Keratinocyte (primary cell): ENCODE results near the gene TTC28.

Experiments used
- EZH2 ChIP-seq: IDR thresholded peaks from one replicate; pipeline ENCODE4 v1.6.1; 2012; ENCODE audit warnings: inconsistent platforms, mild to moderate bottlenecking, low read length, moderate library complexity
- TF ChIP-seq, protein P1 (sequence below), 3 experiments: IDR thresholded peaks in 1 of 3; conservative IDR thresholded peaks in 1 of 3; optimal IDR thresholded peaks in 1 of 3; 2 replicates in 2 of 3; 3 replicates in 1 of 3; pipeline versions ENCODE3 to v1.5.1; 2011; ENCODE audit warnings: low read length in 3 of 3, mild to moderate bottlenecking in 3 of 3, moderate library complexity in 2 of 3, control low read depth in 1 of 3, inconsistent platforms in 1 of 3; ENCODE audit not compliant: insufficient read depth in 2 of 3; ENCODE audit errors: extremely low read depth in 1 of 3

DNA sequence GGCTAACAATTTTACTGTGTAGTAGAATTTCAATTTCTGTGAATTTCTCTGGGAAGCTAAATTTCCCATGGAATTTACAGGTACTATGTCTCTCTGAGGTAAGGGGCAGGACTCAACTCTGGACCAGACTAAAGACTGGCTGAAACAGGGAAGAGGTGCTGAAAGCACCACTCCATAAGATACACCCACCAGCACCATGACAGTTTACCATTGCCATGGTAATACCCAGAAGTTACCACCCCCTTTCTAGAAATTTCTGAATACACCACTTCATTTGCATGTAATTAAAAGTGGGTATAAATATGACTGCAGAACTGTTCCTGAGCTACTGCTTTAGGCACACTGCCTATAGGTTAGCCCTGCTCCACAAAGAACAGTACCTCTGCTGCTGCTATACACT lies 274.1 kb downstream of the TTC28 start:
- no peak for TF ChIP-seq EZH2
- TF ChIP-seq, protein P1, sequence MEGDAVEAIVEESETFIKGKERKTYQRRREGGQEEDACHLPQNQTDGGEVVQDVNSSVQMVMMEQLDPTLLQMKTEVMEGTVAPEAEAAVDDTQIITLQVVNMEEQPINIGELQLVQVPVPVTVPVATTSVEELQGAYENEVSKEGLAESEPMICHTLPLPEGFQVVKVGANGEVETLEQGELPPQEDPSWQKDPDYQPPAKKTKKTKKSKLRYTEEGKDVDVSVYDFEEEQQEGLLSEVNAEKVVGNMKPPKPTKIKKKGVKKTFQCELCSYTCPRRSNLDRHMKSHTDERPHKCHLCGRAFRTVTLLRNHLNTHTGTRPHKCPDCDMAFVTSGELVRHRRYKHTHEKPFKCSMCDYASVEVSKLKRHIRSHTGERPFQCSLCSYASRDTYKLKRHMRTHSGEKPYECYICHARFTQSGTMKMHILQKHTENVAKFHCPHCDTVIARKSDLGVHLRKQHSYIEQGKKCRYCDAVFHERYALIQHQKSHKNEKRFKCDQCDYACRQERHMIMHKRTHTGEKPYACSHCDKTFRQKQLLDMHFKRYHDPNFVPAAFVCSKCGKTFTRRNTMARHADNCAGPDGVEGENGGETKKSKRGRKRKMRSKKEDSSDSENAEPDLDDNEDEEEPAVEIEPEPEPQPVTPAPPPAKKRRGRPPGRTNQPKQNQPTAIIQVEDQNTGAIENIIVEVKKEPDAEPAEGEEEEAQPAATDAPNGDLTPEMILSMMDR (optimal IDR thresholded peaks at IDR 0.05 in 1 of 3, IDR thresholded peaks at IDR 0.05 in 1 of 3, conservative IDR thresholded peaks at IDR 0.05 in 1 of 3; ENCODE audit: extremely low read depth in 1 of 3, insufficient read depth in 2 of 3, low read length in 3 of 3) = no peak
